ENCODE measurements around the gene UBE2J2. TPM values are rescaled to one million over a fixed set of nuclear protein-coding genes. Genes with fewer than 3 reads are reported as not detected.

Gene UBE2J2
- total and polyA plus RNA-seq, 11 donors, result 23.3 to 53.6 (median 34.7) TPM

- intact Hi-C loops (cut with DNase I), result no loop called here
- TF ChIP-seq CTCF (IDR thresholded peaks at IDR 0.05) (no peak), POLR2A (IDR thresholded peaks at IDR 0.05) (peak in 1 of 2 donors; percentile 4)
- Histone ChIP-seq H3K4me1 (peaks cover 18 to 60% (median 45%) of the 10 kb centered on the region in 12 donors), H3K36me3 (peaks cover 0 to 28% (median 20%) of the 10 kb centered on the region in 9 donors), H3K9me3 (no peaks in the 10 kb centered on the region), H3K27ac (peak overlapping the region; percentile 89 to 100 (median 96)), H3K4me3 (peak overlapping the region; percentile 69 to 95 (median 90)), H3K27me3 (no peaks in the 10 kb centered on the region)
- DNase-seq (peak; percentile 55 to 81 (median 72)), ATAC-seq (peak in 1 of 4 donors; percentile 1)
- WGBS, 4 donors, result 0 to 2% (median 1%) methylated on average over 13 to 83 of the region's 83 CpGs
Measured at GRCh38 chr1:1307261-1307922, 33.7 kb upstream of the UBE2J2 start.

GRCh38 chr1:1306661-1307260 lies 33.1 kb upstream of the UBE2J2 start:
- Histone ChIP-seq H3K27me3 (no peaks in the 10 kb centered on the region), H3K4me1 (peaks cover 18 to 60% (median 45%) of the 10 kb centered on the region in 12 donors), H3K36me3 (peaks cover 0 to 21% (median 15%) of the 10 kb centered on the region in 9 donors), H3K27ac (peak overlapping the region in 10 of 12 donors; percentile 91 to 100 (median 96)), H3K4me3 (peak overlapping the region; percentile 69 to 95 (median 90)), H3K9me3 (no peaks in the 10 kb centered on the region)
- TF ChIP-seq CTCF (IDR thresholded peaks at IDR 0.05), result no peak
- no peak for TF ChIP-seq POLR2A (IDR thresholded peaks at IDR 0.05)
- intact Hi-C loops (cut with DNase I), result no loop called here
- WGBS, 4 donors, result 19 to 41% (median 36%) methylated on average over 19 to 27 of the region's 27 CpGs
- no peak for ATAC-seq
- DNase-seq, result no peak

- Histone ChIP-seq H3K36me3 (peaks cover 0 to 16% (median 9%) of the 10 kb centered on the region in 9 donors), H3K4me3 (peak overlapping the region in 10 of 12 donors; percentile 82 to 95 (median 90)), H3K27me3 (no peaks in the 10 kb centered on the region), H3K9me3 (no peaks in the 10 kb centered on the region), H3K27ac (peak overlapping the region; percentile 46 to 87 (median 80)), H3K4me1 (peaks cover 18 to 60% (median 45%) of the 10 kb centered on the region in 12 donors)
- TF ChIP-seq POLR2A (IDR thresholded peaks at IDR 0.05) (no peak), CTCF (IDR thresholded peaks at IDR 0.05) (peak in 2 of 12 donors; percentile 8)
- ATAC-seq (no peak), DNase-seq (no peak)
- WGBS, 4 donors, result 24 to 43% (median 32%) methylated on average over 7 to 11 of the region's 11 CpGs
- intact Hi-C loops (cut with DNase I), result no loop called here
Measured at GRCh38 chr1:1306070-1306660, 32.5 kb upstream of the UBE2J2 start.
